Stimulated activated CD4-positive, alpha-beta T cell treated with anti-CD3 and anti-CD28 coated beads, Interleukin-1b, Interleukin-23, amount 100 ng/mL, for 1 hour (primary cell): Measurements from ENCODE around the gene LIMS2.

ENCODE experiments used
- DNase-seq, 2 donors: peaks; one replicate each; pipeline ENCODE4 v3.0.0-alpha.2; 2020; ENCODE audit warnings: low read depth in 2 of 2

LIMS2 gene, protein sequence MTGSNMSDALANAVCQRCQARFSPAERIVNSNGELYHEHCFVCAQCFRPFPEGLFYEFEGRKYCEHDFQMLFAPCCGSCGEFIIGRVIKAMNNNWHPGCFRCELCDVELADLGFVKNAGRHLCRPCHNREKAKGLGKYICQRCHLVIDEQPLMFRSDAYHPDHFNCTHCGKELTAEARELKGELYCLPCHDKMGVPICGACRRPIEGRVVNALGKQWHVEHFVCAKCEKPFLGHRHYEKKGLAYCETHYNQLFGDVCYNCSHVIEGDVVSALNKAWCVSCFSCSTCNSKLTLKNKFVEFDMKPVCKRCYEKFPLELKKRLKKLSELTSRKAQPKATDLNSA

DNA sequence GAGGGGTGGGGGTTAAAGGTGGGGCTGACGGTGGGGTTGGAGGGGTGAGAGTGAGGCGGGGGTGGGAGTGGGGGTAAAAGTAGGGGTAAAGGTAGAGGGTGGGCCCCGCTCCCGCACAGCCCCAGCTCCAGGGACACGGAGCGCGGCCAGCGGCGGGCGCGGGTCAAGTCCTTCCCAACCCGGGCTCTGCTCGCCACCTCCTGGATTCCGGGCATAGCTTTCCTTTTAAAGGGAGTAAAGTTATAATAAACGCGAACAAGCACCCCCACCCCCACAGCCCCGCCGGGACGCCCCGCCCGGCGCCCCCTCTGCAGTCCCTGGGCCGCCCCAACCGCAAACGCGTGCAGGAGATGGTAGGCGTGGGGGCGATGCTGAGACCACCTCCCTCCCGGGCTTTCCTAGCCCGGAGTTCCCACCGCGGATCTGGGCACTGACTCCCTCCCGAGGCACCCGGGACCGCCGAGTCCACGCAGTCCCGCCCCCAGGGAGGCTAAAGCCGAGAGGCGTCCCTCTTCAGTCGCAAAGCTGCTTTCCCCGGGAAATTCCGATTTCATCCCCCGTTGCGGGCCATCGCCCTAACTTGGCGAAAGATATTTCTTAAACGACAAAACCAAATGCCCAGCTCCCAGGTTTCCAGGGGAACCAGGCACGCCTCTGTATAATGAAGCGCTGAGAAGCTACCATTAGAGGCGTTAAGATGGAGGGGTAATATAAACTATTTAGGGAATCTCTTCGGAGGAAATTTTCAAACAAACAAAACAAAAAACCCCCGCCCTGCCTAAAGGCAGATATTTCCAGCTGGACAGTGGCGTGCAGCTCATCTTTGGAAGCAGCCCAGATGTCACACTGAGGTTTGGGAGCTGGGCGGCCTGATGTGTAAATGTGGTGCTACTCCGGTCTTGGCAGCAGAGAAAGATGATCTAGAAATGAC lies at the start of gene LIMS2:
Gene LIMS2 (minus strand): TSS at position 200 of the 931 bp plus-strand sequence. CDS start 506 bp downstream, outside the sequence.
- no peak for DNase-seq

DNA sequence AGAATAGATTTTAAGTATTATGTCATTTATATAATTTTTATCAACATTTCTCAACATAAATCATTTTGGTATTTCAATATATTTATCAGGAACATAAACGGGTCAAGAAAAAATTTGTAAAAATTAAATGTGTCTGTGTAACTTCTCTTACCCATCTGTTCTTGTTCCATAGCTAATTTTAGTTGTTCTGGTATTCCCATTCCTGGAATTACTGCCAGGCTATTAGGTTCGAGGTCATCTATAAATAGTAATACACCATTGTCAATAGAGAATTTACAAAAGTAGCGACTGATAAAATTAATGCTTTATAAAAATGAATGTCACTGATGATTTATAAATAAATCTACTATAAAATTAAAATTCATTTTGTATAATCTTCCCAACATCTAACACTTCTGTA lies 47.5 kb upstream of the LIMS2 start:
- DNase-seq: no peak

DNA sequence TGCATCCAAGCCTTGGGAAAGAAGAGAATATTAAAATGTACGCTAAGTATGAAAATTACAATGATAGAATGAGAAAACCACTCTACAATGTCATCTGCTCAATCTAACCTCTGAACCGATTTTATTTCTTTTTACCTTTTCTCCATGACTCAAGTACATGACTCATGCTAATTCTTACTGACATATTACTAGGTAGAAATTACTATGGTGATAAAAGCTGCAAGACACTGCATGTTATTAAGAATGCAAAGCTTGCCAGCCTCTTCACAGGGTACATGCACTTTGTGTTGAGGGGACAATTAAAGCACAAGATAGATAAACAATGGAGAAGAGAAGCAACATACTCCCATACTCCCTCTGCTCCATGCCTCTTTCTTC lies 46.6 kb upstream of the LIMS2 start:
- no peak for DNase-seq

DNA sequence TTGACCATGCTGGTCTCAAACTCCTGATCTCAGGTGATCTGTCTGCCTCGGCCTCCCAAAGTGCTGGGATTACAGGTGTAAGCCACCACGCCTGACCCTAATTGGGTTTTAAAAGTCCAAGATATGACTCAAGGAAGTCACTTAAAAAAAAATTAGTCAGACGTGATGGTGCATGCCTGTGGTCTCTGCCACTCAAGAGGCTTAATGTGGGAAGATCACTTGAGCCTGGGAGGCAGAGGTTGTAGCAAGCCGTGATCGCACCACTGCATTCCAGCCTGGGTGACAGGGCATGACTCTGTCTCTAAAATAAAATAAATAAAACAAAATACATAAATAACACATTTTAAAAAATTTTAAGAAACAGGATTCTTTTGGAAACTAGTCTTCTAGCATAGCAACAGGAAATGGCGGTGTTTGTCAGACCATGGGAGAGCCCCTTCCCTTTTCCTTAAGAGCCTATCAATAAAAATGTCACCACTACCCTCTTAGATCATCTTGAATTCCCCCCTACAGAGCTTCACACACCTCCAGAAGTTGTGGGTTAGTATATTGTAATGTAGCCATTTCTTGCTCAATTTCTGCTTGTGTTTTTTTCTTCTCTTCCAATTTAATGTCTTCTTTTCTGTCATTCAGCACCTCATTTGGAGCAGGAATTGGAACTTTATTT lies 46.1 kb upstream of the LIMS2 start:
- DNase-seq: no peak

DNA sequence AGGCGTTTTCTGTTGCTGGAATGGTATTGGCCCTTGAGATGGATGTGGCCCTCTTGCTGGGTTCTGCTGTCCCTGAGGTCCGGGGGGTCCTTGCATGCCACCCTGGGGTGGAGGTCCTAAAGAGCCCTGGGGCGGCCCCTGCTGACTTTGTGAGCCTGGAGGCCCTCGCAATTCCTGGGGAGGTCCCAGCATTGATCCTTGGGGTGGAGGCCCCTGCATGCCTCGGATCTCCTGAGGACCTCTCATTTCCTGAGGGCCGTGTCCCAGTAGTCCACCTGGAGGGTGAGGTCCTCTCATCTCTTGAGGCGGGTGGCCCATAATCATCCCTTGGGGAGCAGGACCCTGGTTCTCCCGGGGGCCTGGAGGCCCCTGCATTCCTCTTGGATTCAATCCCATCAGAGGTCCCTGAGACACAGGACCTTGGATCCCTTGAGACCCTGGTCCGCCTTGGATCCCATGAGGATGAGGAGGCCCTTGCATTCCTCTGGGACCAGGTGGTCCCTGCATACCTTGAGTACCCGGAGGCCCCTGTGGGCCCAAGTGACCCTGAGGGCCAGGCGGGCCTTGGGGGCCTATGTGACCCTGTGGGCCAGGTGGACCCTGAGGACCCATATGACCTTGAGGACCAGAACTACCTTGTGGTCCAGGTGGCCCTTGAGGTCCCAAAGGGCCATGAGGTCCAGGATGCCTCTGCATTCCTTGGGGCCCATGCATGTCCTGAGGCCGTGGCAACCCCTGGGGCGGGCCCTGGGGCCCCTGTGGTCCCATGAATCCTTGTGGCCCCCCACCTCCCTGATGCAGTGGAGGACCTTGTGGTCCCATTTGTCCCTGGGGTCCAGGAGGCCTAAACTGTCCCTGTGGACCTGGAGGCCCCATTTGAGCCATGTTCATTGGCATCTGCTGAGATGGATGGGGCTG lies 44.2 kb upstream of the LIMS2 start:
- DNase-seq: no peak

DNA sequence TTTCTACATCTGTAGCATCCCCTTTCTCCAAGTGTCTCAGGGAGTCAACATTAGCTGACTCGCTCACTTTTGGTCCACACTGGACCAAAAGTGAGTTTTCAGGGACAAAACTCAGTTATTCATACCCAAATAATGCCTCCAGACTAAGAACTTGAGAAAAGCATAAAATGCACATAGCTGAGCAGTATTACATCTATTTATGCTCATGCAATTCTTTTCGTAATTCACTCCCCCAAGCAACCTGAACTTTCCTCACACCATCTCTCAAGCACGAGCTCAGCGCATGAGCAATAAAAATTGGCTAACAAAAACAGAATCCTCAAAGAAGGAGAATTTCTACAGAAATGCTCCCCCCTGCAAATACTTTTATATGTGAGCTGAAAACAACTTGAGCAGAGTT lies 42.9 kb upstream of the LIMS2 start:
- no peak for DNase-seq

DNA sequence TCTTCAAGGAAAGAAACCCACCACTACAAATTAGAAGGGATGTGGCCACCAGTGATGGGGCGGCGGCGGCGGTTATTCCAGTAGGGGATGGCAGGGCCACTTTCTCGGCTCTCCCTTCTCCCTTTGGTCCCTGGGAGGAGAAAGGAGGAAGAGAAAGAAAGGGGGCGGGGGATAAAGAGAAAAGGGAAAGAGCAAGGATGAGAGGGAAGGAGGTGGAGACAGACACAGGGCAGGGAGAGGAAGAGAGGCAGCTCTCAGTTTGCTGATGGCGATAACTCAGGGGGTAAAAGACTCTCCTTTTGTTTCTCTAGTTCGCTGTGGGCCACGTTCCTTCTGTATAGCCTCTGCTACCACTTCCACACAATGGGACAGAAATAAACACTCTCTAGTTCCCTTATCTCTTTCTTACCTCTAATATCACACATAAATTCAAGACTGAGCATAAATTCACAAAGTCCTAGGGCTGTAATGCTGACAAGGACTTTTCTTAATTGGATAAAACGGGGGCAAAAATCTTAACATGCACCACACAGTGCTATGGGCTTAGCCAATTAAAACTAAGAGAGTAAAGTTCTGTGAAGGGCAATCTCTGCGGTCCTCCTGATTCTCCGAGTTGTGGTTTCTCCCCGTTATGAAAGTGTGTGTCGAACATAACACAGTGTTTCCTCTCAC lies 40.6 kb upstream of the LIMS2 start:
- no peak for DNase-seq

DNA sequence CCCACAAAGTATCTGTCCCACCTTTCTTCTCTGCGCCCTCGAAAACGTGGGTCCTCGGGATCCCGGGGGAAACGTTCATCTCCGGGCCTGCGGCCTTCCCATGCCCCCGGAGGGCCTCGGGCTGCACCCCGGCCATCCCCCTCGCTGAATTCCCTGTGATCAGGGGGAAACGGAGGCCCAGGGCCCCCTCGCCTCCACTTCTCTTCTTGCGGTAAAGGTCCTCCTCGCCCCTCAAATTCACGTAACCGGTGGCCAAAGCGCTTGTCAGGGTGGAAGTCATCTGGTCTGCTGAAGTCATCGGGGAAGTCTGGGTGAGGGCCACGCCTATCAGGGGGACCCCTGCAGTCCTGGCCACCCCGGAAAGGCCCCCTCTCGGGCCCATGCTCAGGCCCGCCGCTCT lies 38.2 kb upstream of the LIMS2 start:
- no peak for DNase-seq

DNA sequence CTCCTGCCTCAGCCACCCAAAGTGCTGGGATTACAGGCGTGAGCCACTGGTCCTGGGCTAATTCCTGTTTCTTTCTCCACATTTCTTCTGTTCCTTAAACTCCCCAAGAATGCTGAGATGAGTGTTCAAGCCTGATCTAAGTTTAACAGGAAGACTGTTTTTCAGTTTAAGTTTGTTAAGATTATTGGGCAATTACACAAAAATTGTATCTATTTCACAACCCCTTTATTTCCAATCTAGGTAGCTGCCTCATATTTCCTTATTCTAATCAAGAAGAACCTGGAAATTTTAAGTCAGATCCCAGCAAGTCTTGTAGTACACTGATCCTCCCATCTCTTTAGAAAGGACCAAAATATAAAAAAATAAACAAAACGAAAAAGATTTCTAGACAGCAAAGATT lies 37.7 kb upstream of the LIMS2 start:
- no peak for DNase-seq

DNA sequence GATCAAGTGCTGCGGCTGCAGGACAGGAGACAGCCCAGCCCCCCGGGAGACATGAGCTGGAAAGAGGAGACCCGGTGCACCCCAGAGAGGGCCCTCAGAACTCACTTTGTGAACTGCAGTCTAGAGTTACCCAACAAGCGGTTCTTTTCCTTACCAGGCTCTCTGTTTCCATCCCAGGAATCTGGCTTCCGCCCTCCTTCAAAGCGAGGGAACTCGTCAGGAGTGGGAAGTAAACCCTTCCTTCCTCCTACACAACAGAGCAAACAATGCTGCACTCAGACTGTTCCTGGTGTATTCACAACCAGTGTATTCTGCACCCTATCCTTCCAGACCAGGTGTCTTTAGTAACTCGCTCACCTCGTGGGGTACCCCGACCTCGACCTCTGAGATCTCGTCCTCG lies 34.0 kb upstream of the LIMS2 start:
- no peak for DNase-seq

DNA sequence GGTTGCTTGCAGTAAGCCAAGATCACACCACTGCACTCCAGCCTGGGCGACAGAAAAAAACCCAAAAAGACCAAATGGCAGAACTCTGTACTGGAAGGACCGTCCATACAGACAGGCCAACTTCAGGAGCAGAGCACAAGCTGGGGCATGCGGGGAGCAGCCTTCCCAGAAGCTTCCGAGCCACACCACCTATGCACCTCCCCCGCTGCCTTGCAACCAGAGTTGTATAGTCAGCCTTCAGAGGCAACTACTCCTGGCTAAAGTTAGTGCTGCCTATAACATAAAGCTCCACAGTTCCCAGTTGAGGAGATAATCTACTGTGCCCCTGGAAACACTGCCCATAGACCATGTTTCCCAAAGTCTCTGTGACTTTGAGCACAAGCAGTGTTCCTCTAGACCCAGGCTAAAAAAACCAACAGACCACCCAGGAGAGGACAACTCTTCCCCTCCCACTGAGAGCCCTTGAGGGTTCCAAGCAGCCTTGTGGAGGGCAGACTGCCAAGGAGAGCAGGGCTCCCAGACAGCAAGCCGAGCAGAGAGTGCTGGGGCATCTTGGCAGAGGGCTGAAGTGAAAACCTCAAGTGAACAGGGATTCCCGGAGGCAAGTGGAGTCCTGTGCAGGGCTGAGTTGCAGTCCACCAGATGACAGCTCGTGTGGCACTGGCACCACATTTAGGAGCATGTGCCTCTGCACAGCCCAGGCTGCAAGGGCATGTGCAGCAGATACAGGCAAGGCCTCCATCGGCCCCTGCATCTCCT lies 32.7 kb upstream of the LIMS2 start:
- no peak for DNase-seq

DNA sequence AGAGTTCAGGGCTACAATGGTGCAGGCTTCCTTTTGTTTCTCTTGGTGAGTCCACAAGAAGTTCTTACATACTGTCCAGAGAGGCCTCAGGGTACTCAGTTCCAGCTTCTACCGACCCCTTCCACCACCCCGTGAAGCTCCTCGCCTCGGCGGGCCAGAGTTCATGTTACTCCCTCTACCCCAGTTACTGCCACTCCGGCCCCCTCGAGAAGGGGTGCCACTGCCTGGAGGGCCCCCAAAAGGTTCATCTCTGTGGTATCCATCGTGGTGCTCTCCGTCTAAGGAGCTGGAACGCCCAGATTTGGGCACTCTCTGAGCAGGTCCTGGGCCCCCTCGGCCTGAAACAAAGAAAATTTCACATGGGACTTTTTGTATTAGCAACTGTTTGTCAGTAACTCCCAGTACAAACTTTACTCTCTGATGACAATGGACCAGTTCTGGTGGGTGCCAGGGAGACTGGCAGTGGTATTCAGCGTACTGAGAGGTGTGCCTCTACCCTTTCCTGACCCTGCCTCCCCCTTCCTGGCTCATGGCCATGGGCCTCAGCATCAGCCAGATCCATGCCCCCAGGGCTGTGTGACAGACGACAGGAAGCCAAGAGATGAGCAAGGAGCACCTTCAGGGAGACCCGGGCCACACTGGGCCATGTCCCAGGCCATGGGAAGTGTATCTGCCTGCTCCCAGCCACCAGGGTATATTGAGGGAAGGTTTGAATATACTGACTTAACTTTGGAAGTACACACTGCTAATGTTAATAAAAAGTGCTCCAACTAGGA lies 31.1 kb upstream of the LIMS2 start:
- DNase-seq: no peak

DNA sequence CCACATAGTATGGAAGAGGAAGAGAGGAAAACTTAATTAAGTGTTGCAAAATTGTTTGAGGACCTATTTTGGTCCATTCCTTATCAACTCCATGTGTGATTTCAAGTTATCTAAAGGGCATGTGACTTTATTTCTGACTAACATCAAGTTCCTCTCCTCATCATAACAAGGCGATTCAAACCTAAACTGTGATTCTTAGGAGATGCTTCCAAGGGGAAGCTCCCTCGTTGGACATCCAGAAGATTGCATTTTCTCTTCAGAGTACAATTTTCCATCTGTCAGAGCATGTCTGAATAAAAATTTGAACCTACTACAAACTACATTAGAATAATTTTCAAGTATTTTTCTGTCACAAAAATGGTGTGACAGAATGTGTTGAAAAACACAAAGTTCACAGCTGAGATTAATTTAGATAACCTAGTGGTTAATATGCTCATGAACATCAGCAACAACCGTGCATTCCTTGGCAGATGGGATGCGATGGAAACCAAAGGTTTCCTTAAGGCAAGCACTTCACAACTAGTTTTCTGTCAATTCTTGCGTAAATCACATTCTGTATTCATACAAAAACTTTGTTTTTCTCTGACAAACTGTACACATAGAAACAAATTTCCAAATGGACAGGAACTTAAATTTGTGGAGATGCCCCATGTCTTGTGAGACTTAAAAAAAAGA lies 30.2 kb upstream of the LIMS2 start:
- no peak for DNase-seq

DNA sequence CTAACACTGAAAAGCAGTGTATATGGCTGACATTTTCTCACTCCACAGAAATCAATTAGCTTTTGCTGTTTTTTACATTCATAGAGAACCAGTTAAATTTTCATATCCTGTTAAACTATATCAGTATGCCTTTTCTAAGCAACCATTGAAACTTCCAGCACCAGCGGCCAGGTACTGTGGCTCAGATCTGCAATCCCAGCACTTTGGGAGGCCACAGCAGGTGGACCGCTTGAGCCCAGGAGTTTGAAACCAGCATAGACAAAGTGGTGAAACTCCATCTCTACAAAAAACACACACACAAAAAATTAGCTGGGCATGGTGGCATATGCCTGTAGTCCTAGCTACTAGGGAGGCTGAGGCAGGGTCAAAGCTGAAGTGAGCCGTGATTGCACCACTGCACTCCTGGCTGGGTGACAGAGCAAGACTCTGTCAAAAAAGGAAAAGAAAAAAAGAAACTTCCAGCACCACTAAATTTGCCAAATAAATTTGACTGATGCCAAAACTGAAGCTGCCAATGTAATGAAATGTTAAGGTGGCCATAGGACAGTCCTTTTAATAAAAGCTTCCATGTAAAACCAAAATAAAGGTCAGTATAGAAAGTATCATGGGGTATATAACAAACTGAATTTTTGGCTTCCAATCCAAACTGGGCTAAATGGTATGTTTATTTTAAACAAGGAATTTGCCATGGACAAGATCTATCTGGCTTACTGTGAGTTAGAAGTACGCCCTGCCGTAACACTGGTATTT lies 29.5 kb upstream of the LIMS2 start:
- no peak for DNase-seq

DNA sequence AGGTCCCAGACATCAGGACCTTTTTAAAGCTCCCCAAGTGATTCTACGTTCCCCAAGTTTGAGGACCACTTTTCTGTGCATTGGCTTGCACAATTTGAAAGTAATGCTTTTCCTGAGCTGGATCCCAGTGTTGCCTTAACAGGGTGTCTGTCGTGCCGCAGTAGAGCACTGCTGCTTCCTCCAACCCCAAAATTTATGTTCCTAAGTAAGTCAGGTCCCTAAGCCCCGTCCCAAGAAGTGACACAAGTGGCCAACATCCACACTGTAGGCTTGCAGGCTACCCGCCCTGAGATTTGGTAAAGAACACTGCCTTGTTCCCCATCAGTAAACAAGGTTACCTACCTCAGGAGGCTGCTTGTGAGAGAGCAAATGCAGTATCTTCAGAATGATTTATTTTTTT lies 28.0 kb upstream of the LIMS2 start:
- no peak for DNase-seq

DNA sequence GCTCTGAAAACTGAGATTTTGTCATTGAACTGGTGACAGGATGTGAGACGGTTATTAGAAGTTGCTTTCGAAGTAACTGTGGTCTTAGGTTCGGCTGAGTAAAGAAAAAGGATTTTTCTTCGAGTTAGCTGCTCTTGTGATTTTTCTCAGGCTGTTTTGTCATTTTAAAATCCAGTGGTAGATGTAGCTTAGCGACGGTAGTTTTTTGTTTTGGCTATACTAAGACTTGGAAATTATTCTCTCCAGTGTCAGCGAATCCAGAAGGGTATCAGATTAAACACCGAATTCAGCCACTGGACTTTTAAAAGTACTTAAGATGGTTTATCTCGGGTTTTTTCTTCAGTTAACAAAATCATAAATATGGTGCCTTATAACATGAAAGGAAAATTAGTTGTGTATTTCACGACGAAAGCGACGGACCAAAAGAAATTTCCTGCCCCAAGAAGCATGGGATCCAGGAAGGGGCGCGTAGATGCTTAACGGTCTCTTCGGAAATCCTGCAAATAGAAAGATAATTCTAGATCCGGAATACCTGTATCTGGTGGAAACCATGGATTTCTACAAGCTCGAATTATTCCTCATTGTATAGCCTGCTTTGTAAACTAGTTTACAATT lies 27.2 kb upstream of the LIMS2 start:
- DNase-seq: no peak

DNA sequence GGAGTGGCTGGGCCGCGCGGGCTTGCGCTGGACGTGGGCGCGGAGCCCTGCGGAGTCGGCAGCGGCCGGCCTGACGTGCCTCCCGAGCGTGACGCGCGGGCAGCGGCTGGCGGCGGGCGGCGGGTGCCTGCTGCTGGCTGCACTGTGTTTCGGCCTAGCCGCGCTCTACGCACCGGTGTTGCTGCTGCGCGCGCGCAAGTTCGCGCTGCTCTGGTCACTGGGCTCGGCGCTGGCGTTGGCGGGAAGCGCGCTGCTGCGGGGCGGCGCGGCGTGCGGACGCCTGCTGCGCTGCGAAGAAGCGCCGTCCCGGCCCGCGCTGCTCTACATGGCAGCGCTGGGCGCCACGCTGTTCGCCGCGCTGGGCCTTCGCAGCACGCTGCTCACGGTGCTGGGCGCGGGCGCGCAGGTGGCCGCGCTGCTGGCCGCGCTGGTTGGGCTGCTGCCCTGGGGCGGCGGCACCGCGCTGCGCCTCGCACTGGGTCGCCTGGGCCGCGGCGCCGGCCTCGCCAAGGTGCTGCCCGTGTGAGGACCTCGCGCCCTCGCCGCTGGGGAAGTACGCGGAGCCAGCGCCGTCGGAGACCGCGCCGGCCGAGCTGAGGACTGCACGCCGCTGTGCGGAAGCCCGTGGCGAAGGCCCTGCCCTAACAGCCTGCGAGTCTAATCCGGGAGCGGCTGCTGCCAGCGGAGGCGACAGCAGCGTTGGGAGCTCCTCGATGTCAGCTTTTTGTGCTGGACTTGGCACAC lies 26.5 kb upstream of the LIMS2 start:
- peak; percentile 44 to 49 for DNase-seq
